Fibroblast of gingiva (primary cell): ENCODE measurements around the gene POGLUT2.

Experiments
- DNase-seq: peaks from one replicate; pipeline ENCODE4 v3.0.0-alpha.2; 2011; ENCODE audit warnings: low read depth

Gene POGLUT2

DNA sequence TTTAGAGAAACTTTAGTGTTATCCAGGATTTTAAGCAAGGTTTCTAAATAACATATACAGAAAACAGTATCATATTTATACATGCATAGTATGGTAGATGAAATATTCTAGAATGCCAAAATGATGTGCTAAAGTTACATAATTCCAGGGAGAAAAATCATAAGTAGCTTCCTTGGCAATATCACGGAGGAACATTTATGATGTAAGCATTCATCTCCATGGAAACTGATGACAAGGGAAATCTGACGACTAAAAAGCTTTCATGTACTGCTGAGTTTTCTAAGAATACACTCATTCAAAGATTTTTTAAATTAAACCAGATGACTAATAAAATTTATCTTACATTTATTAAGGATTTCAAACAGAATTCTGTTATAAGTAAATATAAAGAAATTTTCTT lies 29.9 kb downstream of the POGLUT2 start:
- peak; percentile 1 for DNase-seq

DNA sequence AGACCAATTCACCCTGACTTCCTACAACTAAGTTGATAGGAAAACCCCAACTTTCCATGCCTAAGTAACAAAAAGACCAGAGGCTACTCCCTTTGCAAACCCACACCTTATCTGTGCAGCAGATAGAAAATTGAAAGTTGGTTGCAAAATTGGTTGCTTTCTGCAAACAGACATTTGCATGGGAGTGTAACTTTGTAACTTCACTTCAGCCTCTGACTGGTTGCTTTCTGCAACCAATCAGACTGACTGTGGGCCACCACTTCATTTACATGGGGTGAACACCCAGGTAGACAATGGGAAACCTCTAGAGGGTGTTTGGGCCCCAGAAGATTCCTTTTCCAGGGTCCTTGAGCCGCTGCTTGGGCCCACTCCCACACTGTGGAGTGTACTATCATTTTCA lies 35.0 kb downstream of the POGLUT2 start:
- no peak for DNase-seq

GRCh38 chr13:102761071-102761470 lies 37.7 kb downstream of the POGLUT2 start:
- no peak for DNase-seq

GRCh38 chr13:102758842-102759241 lies 39.9 kb downstream of the POGLUT2 start:
- no peak for DNase-seq

DNA sequence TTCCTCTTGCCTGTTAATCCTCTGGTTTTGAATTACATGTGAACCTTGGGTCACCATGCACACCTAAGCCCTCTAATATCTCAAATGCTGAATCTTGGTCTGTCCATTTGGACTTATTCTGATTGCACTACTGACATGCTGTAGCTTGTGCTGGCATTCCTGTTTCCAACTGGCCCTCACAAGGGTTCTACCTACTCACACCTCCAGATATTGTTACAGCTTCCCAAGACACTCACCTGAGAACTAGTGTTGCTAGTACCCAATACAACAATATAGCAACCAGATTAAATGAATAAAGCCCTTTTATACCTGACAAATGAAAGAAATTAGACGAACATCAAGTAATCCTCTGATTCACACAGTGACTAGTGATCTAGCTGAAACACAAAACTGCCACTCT lies 41.8 kb downstream of the POGLUT2 start:
- no peak for DNase-seq

- no peak for DNase-seq
Measured at GRCh38 chr13:102751886-102752285, 46.9 kb downstream of the POGLUT2 start.

DNA sequence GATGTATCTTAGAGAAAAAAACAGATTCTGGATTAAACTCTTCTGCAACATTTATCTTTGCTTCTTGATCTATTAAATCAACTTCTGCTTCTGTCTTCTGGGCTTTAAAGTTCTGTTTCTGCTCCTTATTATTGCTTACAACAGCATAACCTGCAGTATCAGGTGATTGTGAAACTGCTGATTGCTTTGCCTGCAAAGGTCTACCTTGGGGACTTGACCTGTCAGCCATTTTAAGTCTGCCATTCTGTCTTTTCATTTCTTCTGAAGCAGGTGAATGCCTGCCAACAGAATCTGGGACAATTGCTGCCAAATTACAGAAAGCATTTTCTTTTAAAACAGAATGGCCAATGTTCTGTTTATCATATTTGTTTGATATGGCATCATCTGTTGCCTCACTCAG lies 56.3 kb downstream of the POGLUT2 start:
- no peak for DNase-seq

DNA sequence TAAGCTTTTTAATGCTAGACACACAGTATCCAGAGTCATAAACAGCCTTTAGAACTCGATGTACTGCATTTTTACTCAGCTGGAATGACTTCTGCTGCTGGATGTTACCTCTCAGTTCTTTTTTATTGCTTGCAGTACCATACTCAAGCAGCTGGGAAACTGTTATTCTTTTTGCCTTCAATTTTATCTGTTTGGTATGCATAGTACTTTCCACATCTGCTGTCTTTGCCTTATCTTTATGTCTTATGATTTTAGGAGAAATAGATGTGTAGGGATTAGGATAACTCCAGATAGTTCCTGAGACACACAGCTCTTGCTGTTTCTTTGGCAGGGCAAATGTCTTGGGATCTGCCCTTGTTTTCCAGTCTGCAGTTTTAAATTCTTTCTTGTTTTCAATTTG lies 56.7 kb downstream of the POGLUT2 start:
- no peak for DNase-seq
